MM.1S (cell line): ENCODE measurements around the gene TBL1XR1.

Experiments used
- DNase-seq: peaks from one replicate; pipeline ENCODE4 v3.0.0-alpha.2; 2015
- H2AFZ ChIP-seq: fragments of 300-600 bp; sonication (generic); 2 replicates; pipeline ENCODE4 v1.6.0; 2016; ENCODE audit warnings: antibody characterized with exemption, low read length
- H3F3A ChIP-seq: fragments of 300-600 bp; sonication (generic); 2 replicates; pipeline ENCODE4 v1.6.1; 2016; ENCODE audit warnings: mild to moderate bottlenecking, antibody characterized with exemption, low read length, moderate library complexity, mixed read lengths; ENCODE audit not compliant: insufficient read depth
- H3K27ac ChIP-seq: fragments of 300-600 bp; sonication (generic); 2 replicates; pipeline ENCODE4 v1.5.1; 2016; ENCODE audit warnings: mild to moderate bottlenecking, low read length
- H3K27me3 ChIP-seq: fragments of 300-600 bp; sonication (generic); replicated peaks from 2 replicates; pipeline ENCODE4 v1.6.0; 2016; ENCODE audit warnings: low read length; ENCODE audit not compliant: insufficient read depth
- H3K36me3 ChIP-seq: fragments of 300-600 bp; sonication (generic); replicated peaks from 2 replicates; pipeline ENCODE4 v1.6.1; 2016; ENCODE audit warnings: mild to moderate bottlenecking, low read length, mixed read lengths; ENCODE audit not compliant: insufficient read depth
- H3K4me1 ChIP-seq: fragments of 300-600 bp; sonication (generic); 2 replicates; pipeline ENCODE4 v1.6.1; 2016; ENCODE audit warnings: low read length, mixed read lengths
- H3K4me2 ChIP-seq: fragments of 300-600 bp; sonication (generic); 2 replicates; pipeline ENCODE4 v1.6.0; 2016; ENCODE audit warnings: low read depth, low read length
- H3K4me3 ChIP-seq: fragments of 300-600 bp; sonication (generic); 2 replicates; pipeline ENCODE4 v1.5.1; 2016; ENCODE audit warnings: low read length, mixed read lengths
- H3K79me2 ChIP-seq: fragments of 300-600 bp; sonication (generic); 2 replicates; pipeline ENCODE4 v1.6.1; 2016; ENCODE audit warnings: mixed run types, low read length, mixed read lengths
- H3K9ac ChIP-seq: fragments of 300-600 bp; sonication (generic); 2 replicates; pipeline ENCODE4 v1.6.1; 2016; ENCODE audit warnings: low read length, mixed read lengths
- H3K9me2 ChIP-seq: fragments of 300-600 bp; sonication (generic); replicated peaks from 2 replicates; pipeline ENCODE4 v1.6.1; 2016; ENCODE audit warnings: mild to moderate bottlenecking, low read length, mixed read lengths; ENCODE audit not compliant: insufficient read depth
- H3K9me3 ChIP-seq: fragments of 300-600 bp; sonication (generic); replicated peaks from 2 replicates; pipeline ENCODE4 v1.6.1; 2016; ENCODE audit warnings: mild to moderate bottlenecking, low read length, mixed read lengths; ENCODE audit not compliant: insufficient read depth
- H4K20me1 ChIP-seq: fragments of 300-600 bp; sonication (generic); 2 replicates; pipeline ENCODE4 v1.6.1; 2016; ENCODE audit warnings: mild to moderate bottlenecking, low read length, moderate library complexity, mixed read lengths; ENCODE audit not compliant: insufficient read depth
- EZH2 ChIP-seq: fragments of 300-600 bp; sonication (generic); optimal IDR thresholded peaks from 2 replicates; pipeline ENCODE3; 2017; ENCODE audit warnings: low read depth, mild to moderate bottlenecking, antibody characterized with exemption, low read length, mixed read lengths
- EZH2phosphoT487 ChIP-seq: fragments of 300-600 bp; sonication (generic); IDR thresholded peaks from 2 replicates; pipeline ENCODE4 v1.6.1; 2018; ENCODE audit warnings: antibody characterized with exemption, low read length
- TF ChIP-seq, protein P1 (sequence below): fragments of 300-600 bp; sonication (generic); IDR thresholded peaks from 2 replicates; pipeline ENCODE4 v1.5.1; 2016; ENCODE audit warnings: antibody characterized with exemption, low read length, mixed read lengths

Gene TBL1XR1

DNA sequence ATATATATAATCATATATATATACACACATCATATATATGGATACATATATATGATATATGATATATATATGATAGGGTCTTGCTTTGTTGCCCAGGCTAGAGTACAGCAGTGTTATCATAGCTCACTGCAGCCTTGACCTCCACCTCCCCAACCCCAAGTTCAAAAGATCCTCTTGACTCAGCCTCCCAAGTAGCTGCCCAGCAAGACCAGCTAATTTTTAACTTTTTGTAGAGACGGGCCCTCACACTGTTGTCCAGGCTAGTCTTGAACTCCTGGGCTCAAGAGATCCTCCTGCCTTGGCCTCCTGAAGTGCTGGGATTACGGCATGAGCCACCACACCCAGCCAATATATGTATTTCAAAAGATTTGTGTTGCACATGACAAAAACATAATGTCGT lies 83.0 kb downstream of the TBL1XR1 start:
- H3K79me2 ChIP-seq = peaks cover 99% of the 10 kb centered on the region
- no peak overlapping the region for H3K4me2 ChIP-seq
- peaks cover 53% of the 10 kb centered on the region for H3F3A ChIP-seq
- TF ChIP-seq EZH2phosphoT487 (no peak), EZH2 (no peak)
- H3K4me3 ChIP-seq = no peak overlapping the region
- H3K4me1 ChIP-seq = peaks cover 52% of the 10 kb centered on the region
- peaks cover 5% of the 10 kb centered on the region; the same call in 1 of the 2 replicates for H3K36me3 ChIP-seq
- H3K9ac ChIP-seq = no peak overlapping the region
- peaks cover 85% of the 10 kb centered on the region for H4K20me1 ChIP-seq
- DNase-seq = no peak
- H3K9me3 ChIP-seq = no peaks in the 10 kb centered on the region
- no peaks in the 10 kb centered on the region for H3K9me2 ChIP-seq
- no peak overlapping the region for H3K27ac ChIP-seq
- H3K27me3 ChIP-seq = no peaks in the 10 kb centered on the region
- no peak overlapping the region for H2AFZ ChIP-seq

DNA sequence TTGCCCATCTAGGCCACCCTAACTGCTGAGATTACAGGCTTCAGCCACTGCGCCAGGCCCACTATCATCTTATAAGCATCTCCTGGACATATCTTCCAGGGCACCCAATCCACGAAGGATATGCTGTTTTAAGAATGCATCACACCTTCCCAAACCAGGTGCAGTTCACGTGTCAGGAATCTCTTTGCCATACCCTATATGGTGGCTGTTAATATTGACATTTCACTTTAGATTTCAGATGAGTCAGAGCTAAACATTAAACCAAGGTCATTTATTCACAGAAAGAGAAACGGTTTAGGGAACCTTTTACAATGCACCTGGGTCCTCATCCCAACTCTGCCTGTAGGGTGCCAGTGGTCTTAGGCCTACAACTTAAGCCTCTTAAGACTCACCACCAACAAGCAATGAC lies 85.7 kb downstream of the TBL1XR1 start:
- H3K4me2 ChIP-seq = peak overlapping the region; percentile 26
- TF ChIP-seq EZH2 (no peak), EZH2phosphoT487 (no peak)
- TF ChIP-seq, protein P1, sequence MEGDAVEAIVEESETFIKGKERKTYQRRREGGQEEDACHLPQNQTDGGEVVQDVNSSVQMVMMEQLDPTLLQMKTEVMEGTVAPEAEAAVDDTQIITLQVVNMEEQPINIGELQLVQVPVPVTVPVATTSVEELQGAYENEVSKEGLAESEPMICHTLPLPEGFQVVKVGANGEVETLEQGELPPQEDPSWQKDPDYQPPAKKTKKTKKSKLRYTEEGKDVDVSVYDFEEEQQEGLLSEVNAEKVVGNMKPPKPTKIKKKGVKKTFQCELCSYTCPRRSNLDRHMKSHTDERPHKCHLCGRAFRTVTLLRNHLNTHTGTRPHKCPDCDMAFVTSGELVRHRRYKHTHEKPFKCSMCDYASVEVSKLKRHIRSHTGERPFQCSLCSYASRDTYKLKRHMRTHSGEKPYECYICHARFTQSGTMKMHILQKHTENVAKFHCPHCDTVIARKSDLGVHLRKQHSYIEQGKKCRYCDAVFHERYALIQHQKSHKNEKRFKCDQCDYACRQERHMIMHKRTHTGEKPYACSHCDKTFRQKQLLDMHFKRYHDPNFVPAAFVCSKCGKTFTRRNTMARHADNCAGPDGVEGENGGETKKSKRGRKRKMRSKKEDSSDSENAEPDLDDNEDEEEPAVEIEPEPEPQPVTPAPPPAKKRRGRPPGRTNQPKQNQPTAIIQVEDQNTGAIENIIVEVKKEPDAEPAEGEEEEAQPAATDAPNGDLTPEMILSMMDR = no peak
- H3K4me3 ChIP-seq = no peak overlapping the region
- no peak overlapping the region for H2AFZ ChIP-seq
- H3K79me2 ChIP-seq = peaks cover 99% of the 10 kb centered on the region
- H3K9me2 ChIP-seq = no peaks in the 10 kb centered on the region
- peaks cover 82% of the 10 kb centered on the region for H4K20me1 ChIP-seq
- peaks cover 47% of the 10 kb centered on the region for H3F3A ChIP-seq
- H3K9me3 ChIP-seq = no peaks in the 10 kb centered on the region
- H3K9ac ChIP-seq = no peak overlapping the region
- peak; percentile 33 for DNase-seq
- H3K27ac ChIP-seq = peak overlapping the region; percentile 74; the same call in 1 of the 2 replicates
- H3K36me3 ChIP-seq = no peaks in the 10 kb centered on the region
- no peaks in the 10 kb centered on the region for H3K27me3 ChIP-seq
- H3K4me1 ChIP-seq = peaks cover 56% of the 10 kb centered on the region

DNA sequence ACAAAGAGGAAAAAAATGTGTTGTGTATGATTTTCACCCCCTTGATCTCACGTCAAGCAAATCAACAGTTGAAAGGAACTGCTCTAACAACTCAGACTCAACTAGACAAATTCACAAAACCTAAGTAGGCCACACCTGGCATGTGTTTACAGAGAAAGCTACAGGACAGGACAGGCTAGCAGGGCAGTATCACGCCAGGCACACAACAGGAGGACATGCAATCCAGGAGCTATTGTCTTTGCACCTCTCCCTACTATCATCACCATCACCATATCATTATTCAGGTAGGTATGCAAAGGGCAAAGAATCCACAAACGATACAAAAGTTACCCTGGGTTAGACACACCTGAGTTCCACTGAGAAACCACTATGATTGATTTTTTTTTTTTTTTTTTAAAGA lies 86.4 kb downstream of the TBL1XR1 start:
- H3K27ac ChIP-seq = peak overlapping the region; percentile 74
- H3K4me2 ChIP-seq = peak overlapping the region; percentile 26
- H3K9ac ChIP-seq = peak overlapping the region; percentile 5; the same call in 1 of the 2 replicates
- H3K9me2 ChIP-seq = no peaks in the 10 kb centered on the region
- peaks cover 51% of the 10 kb centered on the region for H3K4me1 ChIP-seq
- H3K36me3 ChIP-seq = no peaks in the 10 kb centered on the region
- H4K20me1 ChIP-seq = peaks cover 82% of the 10 kb centered on the region
- H2AFZ ChIP-seq = no peak overlapping the region
- H3K9me3 ChIP-seq = no peaks in the 10 kb centered on the region
- no peak for TF ChIP-seq EZH2phosphoT487
- H3F3A ChIP-seq = peaks cover 42% of the 10 kb centered on the region
- no peak overlapping the region for H3K4me3 ChIP-seq
- peaks cover 99% of the 10 kb centered on the region for H3K79me2 ChIP-seq
- no peaks in the 10 kb centered on the region for H3K27me3 ChIP-seq
- DNase-seq = peak; percentile 70

DNA sequence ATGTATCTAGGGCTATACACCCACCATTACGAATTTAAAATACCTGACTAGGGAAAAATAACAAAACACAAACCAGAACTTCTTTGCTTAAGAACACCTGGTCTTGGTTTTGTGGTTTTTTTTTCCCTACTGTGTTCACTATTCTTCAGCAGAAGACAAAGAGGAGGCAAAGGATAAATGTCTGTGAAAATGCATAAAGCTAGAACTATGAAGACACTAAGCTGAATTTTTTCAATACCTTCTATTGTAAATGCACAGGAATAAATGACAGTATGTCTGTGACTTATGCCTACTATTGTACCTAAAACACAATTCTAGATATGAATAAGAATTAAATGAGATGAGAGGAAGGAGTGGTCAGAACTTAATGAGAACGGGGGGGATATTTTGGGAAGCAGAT lies 86.9 kb downstream of the TBL1XR1 start:
- no peaks in the 10 kb centered on the region for H3K36me3 ChIP-seq
- no peak overlapping the region for H3K4me3 ChIP-seq
- H3K79me2 ChIP-seq = peaks cover 99% of the 10 kb centered on the region
- H3K27ac ChIP-seq = peak overlapping the region; percentile 74
- H3F3A ChIP-seq = peaks cover 42% of the 10 kb centered on the region
- H3K9me2 ChIP-seq = no peaks in the 10 kb centered on the region
- TF ChIP-seq EZH2phosphoT487 (no peak), EZH2 (no peak)
- TF ChIP-seq, protein P1 = no peak
- H3K4me2 ChIP-seq = peak overlapping the region; percentile 26
- H3K4me1 ChIP-seq = peaks cover 51% of the 10 kb centered on the region
- peak overlapping the region; percentile 5; the same call in 1 of the 2 replicates for H3K9ac ChIP-seq
- no peaks in the 10 kb centered on the region for H3K27me3 ChIP-seq
- peak; percentile 68 for DNase-seq
- no peaks in the 10 kb centered on the region for H3K9me3 ChIP-seq
- H2AFZ ChIP-seq = no peak overlapping the region
- peaks cover 82% of the 10 kb centered on the region for H4K20me1 ChIP-seq
